G401 (cell line): ENCODE measurements around the gene KCNB1. TPM values are rescaled to one million over a fixed set of nuclear protein-coding genes. Genes with fewer than 3 reads are reported as not detected.

Experiments used
- DNase-seq: peaks from one replicate; pipeline ENCODE4 v3.0.0-alpha.2; 2015; ENCODE audit warnings: low spot score
- in situ Hi-C: cut with HindIII; loops from 2 replicates; pipeline ENCODE4 v1.10.0; 2016; ENCODE audit warnings: low sequenced_read_pairs, mixed read lengths
- total RNA-seq: library from RNA; depleted of rRNA; stranded (reverse); fragments of >200 nt; shearing (Covaris generic); gene quantifications from 2 replicates; pipeline ENCODE4 v1.2.3, GENCODE V29; 2014

Gene KCNB1
- total RNA-seq, 1 experiment from 2014 or later, result 0.14 TPM

GRCh38 chr20:49478266-49478665, 4.2 kb downstream of the KCNB1 start:
- in situ Hi-C loops, result loop anchor here (5.0 kb wide), 1 partner anchor 56 kb away; no protein-coding TSS in a partner anchor
- DNase-seq, result no peak

- in situ Hi-C loops, result loop anchor here (5.0 kb wide), 1 partner anchor 55 kb away; no protein-coding TSS in a partner anchor
- DNase-seq, result no peak
These were observed 5.3 kb downstream of the KCNB1 start for GRCh38 chr20:49477200-49477599.

GRCh38 chr20:49476016-49476355, 6.5 kb downstream of the KCNB1 start:
- in situ Hi-C loops, result loop anchor here (5.0 kb wide), 1 partner anchor 54 kb away; no protein-coding TSS in a partner anchor

DNA sequence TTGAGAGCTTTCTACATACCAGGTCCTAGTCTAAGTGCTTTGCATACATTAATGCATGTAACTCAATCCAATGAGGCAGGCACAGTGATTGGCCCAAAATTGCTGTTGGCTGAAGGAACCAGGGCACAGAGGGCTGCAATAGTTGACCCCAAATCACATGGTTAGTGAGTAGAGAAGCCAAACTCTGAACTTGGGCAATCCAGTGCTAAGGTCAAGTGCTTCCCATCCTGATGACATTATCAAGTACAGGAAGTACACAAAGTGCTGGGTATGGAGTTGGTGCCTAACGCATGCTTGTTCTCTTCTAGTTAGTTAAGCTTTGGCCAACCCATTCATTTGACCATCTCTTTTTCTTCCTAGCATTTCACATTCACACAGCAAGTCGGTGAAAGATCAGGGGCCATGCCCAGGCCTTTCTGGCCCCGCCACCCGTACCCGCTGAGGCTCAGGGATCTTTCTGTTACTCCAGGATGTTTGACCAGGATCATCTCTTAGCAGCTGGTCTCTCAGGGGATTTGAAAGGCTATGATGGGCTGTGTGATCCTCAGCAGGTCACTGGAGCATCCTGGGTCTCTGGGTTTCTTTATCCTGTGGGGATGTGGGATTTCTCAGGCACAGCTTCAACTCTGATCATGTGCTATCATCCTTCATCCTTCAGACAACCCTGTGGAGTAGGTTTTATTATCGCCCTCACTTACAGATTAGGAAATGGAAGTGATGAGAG, 7.0 kb downstream of the KCNB1 start:
- in situ Hi-C loops, result loop anchor here (5.0 kb wide), 1 partner anchor 53 kb away; no protein-coding TSS in a partner anchor
- no peak for DNase-seq

More at GRCh38 chr20:49476016-49476355, 6.5 kb downstream of the KCNB1 start:
- DNase-seq, result no peak

DNA sequence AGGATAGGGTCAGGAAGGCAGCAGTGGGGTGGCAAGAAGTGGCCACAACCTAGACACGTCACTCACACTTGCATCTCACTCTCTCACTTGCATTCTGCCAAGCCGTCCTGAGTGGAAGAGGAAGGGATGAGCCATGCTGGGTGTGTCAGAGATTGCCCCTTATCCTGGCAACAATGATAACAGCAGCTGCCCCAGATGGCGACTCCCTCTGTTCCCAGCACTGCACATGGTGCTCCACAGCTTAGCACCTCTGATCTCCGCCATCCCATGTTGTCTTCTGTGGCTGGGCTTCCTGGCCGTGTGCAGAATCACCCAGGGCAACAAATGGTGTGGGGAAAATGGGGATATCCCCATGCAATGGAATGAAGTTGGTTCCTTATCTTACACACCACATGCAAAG, 11.1 kb downstream of the KCNB1 start:
- in situ Hi-C loops, result no loop called here
- DNase-seq, result no peak

DNA sequence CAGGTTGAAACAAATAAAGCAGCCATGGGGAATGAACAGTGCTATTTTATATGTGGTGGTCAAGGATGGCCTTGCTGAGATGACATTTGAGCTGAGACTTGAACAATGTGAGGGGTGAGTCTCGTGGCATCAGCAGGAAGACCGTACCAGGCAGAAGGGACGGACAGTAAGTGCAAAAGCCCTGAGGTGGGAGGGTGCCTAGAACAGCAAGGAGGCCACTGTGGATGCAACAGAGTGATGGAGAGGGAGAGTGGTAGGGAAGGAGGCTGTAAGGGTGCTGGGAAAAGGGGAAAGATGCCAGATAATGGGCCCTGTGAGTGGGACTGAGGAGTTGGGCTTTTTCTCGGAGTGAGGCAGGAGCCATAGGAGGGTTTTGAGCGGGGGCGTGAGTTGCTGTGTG, 11.5 kb downstream of the KCNB1 start:
- DNase-seq, result no peak
- in situ Hi-C loops, result no loop called here

GRCh38 chr20:49469060-49469459, 13.4 kb downstream of the KCNB1 start:
- in situ Hi-C loops, result no loop called here
- DNase-seq, result no peak

DNA sequence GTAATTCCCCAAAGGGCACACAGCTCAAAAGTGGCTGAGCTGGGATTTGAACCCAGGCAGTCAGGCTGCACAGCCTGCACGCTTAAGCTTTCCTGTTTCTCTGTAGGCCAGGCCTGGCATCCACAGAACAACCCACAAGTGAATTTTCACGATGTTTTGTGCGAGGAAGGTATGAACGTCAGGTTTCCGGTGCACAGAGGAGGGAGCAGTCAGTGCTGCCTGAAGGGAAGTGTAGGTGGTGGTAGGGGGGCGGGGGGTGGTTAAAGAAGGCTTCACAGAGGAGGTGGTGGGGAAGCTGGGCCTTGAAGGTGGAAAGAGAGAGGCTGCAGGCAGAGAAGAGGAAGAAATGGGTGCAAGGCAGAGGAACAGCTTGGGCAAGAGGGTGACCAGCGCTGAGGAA, 14.1 kb downstream of the KCNB1 start:
- no peak for DNase-seq
- in situ Hi-C loops, result no loop called here

- DNase-seq, result no peak
- in situ Hi-C loops, result no loop called here
These were observed 16.2 kb downstream of the KCNB1 start for GRCh38 chr20:49466114-49466912.

GRCh38 chr20:49464556-49464955, 17.9 kb downstream of the KCNB1 start:
- no peak for DNase-seq
- in situ Hi-C loops, result no loop called here

- in situ Hi-C loops, result no loop called here
- DNase-seq, result no peak
These were observed 19.8 kb downstream of the KCNB1 start for GRCh38 chr20:49462626-49463025.

DNA sequence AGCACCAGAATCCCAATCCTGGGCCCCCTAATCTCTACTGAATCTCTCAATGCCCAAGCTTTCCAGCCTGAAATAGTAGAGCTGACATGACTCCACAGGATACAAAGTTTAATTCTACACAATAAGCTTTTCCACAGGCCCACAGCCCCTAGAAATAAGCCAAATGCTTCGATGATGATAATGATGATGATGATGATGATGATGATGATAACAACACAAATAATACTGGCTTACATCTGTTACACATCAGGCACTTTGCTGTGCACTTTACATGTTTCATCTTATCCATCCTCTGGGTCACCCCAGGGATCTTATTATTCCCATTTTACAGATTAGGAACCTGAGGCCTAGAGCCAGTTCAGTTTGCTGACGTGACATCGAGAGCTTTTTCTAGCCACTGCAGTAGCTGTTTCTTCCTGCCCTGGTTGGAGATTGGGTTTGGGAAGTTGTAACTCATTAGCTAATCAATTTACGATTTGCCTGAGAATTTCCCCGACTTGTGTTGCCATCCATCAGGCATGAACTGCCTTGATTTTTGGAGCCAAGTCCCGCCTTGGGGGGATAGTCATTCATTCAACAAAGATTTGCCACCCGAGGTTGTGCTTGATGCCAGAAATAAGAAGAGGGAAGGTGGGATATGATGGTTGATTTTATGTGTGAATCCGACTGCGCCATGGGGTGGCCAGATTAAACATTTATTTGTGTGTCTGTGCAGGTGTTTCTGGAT, 20.4 kb downstream of the KCNB1 start:
- no peak for DNase-seq
- in situ Hi-C loops, result no loop called here

GRCh38 chr20:49460916-49461315, 21.6 kb downstream of the KCNB1 start:
- in situ Hi-C loops, result no loop called here
- peak; percentile 41 for DNase-seq

DNA sequence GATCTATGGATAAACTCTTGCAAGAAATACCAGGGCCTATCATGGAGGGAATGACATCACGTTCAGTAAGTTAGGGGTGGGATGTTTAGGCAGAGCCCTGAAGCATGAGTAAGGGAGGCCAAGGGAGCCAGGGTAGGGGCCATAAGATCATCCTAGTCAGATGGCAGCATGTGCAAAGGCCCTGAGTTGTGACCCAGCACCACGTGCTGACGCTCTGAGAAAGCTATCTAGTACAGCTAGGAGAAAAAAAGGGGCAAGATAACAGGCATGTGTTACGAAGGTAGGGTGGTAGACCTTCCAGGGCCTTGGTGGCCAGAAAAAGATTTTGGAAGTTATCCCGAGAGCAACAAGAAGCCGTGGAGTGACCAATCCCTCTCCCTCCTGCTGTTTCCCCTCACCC, 22.3 kb downstream of the KCNB1 start:
- in situ Hi-C loops, result no loop called here
- no peak for DNase-seq

DNA sequence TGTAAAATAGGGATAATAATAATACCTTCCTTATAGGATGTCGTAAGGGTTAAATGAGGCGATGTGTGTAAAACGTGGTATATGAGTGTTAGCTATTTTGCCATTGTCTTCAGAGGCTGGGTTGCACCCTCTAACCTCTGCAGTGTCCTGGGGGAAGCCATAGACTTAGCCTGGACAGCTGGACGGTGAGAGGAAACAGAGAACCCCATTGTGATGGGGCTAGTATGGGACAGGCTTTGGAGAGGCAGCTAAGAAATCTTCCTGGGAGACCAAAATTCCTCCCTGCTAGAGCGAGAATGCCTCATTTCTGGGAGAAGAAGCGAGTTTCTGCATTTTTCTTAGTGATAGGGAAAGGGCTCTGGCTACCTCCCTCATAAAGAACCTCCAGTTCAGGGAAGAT, 22.8 kb downstream of the KCNB1 start:
- in situ Hi-C loops, result no loop called here
- DNase-seq, result no peak

DNA sequence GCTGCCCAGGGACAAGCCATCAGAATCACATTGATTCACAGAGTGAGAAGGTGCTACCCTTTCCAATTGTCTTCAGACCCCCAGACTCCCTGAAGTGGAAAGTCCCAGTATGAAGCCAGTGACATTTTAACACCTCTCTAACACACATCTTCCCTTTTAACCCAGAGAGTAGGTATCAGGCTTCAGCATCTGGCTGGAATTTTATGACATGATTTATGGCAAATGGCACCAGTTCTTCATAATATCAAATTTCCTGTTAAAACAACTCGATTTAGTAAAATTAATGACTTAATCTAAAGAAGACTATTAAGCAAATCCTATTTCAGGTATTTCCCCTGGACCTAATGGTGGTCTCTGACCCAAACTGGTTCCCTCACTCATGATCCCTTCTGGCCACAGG, 25.0 kb downstream of the KCNB1 start:
- DNase-seq, result no peak
- in situ Hi-C loops, result no loop called here

DNA sequence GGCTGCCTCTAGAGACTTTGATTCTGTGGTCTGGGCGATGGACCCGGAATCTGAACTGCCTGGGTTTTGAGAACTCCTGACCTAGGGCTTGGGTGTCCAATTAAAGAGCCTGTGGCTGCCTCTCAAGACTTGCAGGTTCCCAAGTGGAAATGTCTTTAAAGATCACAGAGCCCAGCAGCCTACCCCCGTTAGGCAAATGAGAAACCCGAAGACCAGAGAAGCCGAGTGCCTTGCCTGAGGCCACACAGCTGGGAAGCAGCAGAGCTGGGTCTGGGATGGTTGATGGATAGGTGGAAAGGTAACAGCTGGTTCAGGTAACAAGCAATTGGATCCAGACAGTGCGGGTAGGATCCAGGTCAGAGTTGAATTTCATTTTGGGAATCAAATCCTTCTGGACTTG, 25.8 kb downstream of the KCNB1 start:
- in situ Hi-C loops, result no loop called here
- no peak for DNase-seq

DNA sequence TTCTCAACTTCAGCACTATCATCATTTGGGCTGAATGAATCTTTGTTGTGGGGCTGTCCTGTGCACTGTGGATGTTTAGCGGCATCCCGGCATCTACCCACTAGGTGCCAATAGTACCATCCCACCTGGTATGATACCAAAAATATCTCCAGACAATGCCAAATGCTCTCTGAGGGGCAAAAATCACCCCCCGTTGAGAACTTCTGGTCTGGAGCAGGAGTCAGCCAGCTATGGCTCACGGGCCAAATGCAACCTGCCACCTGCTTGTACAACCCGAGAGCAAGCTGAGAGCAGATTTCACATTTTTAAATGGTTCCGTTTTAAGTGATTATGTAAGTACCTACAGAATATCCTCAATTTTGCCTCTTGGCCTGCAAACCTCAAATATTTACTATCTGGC, 26.8 kb downstream of the KCNB1 start:
- in situ Hi-C loops, result no loop called here
- DNase-seq, result peak; percentile 96

- peak; percentile 62 for DNase-seq
- in situ Hi-C loops, result no loop called here
These were observed 30.4 kb downstream of the KCNB1 start for GRCh38 chr20:49452011-49452482.

DNA sequence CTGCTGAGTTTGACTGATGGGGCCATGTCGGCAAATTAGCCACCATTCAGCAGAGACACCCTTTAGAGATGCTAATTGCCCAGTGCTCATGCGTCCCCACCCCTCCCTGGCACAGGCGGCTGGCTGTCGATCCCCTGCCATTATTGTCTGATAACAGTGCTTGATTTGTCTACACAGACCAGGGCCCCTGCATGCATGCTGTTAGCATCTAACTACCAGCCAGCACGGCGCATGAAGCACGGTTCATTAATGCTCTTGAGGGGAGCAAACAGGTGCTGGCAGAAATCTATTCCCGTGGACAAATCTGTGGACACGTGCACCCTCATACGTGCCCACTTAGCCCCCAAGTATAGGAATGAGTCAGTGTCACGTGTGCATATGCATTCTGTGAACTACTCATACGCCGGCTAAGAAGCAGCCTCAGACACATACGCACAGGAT, 32.2 kb downstream of the KCNB1 start:
- no peak for DNase-seq
- in situ Hi-C loops, result no loop called here
